ENCODE data around the gene RBMS3. TPM values are rescaled to one million over a fixed set of nuclear protein-coding genes. Genes with fewer than 3 reads are reported as not detected.
"Not testable (repeated sequence)": the region's sequence is repeated elsewhere in the genome, so short reads cannot be mapped to it uniquely, and the experiment has no call there.

RBMS3 gene
- polyA plus RNA-seq, 4 donors, result 13.0 to 43.1 (median 15.7) TPM

- DNase-seq (ENCODE audit: low read depth in 4 of 4, low spot score in 3 of 4), result no peak
These were observed 100.7 kb downstream of the RBMS3 start for GRCh38 chr3:29381595-29381994.

DNA sequence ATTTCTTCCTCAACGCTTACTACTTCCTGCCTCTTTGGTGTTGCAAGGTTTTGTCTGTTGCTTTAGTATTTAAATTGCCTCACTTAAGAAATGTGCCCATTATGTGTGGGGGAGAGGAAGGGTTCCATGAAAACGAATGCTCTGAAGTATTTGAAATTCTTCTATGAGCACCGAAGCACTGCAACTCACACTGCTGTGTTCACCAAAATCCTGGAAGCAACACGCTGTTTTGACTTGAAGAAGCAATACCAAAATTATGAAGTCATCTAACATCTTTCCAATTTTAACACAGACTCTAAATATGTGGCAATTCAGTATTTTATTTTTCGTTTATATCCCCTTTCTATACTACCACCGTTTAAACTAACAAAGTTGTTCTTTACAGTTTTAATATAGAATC is 101.5 kb downstream of the RBMS3 start:
- DNase-seq (ENCODE audit: low read depth in 4 of 4, low spot score in 3 of 4), result no peak

DNA sequence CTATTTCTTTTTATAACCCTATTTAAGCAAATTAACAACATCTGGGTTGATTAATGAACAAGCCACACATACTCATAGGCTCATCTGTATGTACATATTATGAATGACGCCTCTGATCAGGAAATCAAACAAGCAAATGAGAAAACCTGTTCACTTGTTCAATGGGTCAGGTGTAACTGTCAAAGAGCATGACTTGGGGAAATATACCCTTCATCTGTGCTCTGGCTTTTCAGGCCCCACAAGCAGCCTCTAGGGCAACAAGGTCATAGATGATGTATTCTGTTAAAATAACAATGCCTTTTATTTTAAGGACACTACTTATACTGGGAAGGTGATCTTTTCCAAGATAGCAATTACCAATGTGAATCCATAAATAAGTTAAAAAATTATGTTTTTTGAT is 102.0 kb downstream of the RBMS3 start:
- DNase-seq (ENCODE audit: low read depth in 4 of 4, low spot score in 3 of 4), result no peak

DNA sequence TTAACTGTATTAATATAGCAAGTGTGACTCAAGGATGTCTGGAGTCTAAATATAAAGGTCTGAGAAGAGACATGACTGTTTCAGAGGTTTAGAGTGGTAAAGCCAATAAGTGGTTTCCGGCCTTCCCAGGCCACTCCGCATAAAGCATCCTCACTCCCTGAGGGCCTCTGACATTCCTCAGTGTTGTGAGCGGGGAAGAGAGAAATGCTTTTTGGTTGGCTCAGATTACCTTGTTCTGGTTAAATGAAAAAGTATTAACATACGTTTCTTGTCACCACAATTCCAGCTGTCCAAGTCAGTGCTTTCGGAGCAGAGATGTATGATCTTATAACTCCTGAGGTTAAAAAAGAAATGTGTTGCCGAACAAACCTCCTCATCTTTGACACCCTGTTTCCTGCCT is 103.8 kb downstream of the RBMS3 start:
- peak in 1 of 4 donors; percentile 24 for DNase-seq (ENCODE audit: low read depth in 4 of 4, low spot score in 3 of 4)

GRCh38 chr3:29385046-29385830 is 104.4 kb downstream of the RBMS3 start:
- no peak for DNase-seq (ENCODE audit: low read depth in 4 of 4, low spot score in 3 of 4)

DNA sequence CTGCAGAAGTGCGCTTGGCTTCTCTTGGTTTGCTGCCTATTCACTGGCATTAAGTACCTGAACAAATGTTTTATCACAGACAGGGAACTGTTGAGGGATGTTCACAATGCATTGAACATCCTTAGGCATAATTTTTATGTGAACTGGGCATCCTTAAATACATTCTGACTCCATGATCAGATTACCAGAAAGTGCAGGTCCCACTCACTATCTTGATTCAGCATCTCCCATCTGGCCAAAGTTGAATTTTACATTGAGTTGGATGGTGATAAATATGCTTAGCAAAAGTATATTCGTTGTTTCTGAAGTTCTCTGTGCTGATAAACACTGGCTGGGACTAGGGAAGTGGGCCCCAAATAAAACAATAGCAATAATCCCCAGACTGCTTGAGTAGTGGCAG is 108.5 kb downstream of the RBMS3 start:
- DNase-seq (ENCODE audit: low read depth in 4 of 4, low spot score in 3 of 4), result no peak

- DNase-seq (ENCODE audit: low read depth in 4 of 4, low spot score in 3 of 4), result no peak
These were observed 111.9 kb downstream of the RBMS3 start for GRCh38 chr3:29392625-29393388.

DNA sequence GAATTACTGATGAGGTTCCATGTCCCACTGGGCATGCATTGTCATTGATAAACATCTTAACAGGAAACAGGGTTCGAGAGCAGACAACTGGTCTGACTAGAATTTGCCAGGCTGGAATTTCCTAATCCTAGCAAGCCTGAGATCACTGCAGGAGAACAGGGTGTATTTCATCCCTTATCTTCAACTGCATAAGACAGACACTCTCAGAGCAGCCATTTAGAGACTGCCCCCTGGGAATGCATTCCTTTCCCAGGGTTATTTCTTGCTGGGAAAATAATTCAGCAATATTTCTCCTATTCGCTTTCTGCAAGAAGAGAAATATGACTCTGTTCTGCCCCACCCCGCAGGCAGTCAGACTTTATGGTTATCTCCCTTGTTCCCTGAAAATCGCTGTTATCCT is 113.1 kb downstream of the RBMS3 start:
- DNase-seq (ENCODE audit: low read depth in 4 of 4, low spot score in 3 of 4), result not testable (repeated sequence)

- DNase-seq (ENCODE audit: low read depth in 4 of 4, low spot score in 3 of 4), result no peak
These were observed 116.5 kb downstream of the RBMS3 start for GRCh38 chr3:29397406-29397805.

DNA sequence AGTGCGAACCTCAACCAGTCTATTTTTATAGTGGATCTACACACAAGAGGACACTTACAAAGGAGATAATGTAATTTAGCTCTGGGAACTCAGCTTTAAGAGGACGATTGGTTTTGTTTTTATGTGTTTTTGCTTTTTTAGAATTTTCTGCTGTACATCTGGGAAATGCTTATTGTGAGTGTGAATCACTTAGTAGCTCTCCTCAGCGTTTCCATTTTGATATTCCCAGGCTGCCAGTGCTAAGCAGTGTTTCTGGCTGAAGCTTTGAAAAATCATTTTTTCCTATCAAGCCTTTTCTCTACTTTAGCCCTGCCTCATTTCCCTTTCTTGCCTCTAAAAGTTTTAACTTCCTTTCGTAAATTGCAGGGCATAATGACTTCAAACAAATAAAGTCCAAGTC is 117.9 kb downstream of the RBMS3 start:
- DNase-seq (ENCODE audit: low read depth in 4 of 4, low spot score in 3 of 4), result no peak

- DNase-seq (ENCODE audit: low read depth in 4 of 4, low spot score in 3 of 4), result no peak
These were observed 125.5 kb downstream of the RBMS3 start for GRCh38 chr3:29406291-29406832.

DNA sequence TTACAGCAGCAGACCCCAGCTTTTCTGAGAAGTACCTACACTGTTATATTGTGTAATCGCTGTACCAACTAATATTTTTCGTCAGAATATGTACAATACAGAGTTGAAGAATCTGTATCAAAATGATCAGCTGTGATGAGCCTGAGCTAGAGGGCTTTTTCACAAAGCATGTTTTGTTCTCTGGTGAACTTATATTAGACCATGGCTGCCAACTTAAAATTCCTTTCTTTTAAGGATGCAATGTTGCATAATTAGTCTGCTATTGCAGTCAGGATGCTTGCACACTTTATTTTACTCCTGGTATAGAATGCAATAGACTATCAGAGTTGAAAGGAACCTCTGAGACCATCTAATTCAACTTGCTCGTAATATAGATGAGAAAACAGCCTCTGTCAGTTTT is 127.8 kb downstream of the RBMS3 start:
- DNase-seq (ENCODE audit: low read depth in 4 of 4, low spot score in 3 of 4), result no peak

- no peak for DNase-seq (ENCODE audit: low read depth in 4 of 4, low spot score in 3 of 4)
These were observed 128.5 kb downstream of the RBMS3 start for GRCh38 chr3:29409409-29409808.

DNA sequence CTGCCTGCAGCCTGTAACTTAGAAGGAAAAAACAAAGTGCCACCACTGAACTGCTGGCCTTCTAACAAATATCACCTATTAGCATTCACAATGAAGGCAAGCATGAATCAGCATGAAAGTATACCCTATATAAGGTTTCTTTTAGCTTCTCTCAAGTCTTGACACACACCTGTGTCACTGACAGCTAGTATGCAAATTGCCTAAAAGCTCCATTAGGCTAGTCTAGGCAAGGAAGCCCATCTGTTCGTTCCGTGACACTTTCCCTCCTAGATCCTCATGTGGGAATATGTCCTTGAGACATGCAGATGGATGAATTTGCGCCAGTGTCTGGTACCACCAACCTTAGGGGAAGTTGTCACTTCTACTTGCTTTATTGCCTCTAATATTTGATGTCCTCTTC is 129.3 kb downstream of the RBMS3 start:
- DNase-seq (ENCODE audit: low read depth in 4 of 4, low spot score in 3 of 4), result no peak

GRCh38 chr3:29410660-29411405 is 130.0 kb downstream of the RBMS3 start:
- DNase-seq (ENCODE audit: low read depth in 4 of 4, low spot score in 3 of 4), result no peak

DNA sequence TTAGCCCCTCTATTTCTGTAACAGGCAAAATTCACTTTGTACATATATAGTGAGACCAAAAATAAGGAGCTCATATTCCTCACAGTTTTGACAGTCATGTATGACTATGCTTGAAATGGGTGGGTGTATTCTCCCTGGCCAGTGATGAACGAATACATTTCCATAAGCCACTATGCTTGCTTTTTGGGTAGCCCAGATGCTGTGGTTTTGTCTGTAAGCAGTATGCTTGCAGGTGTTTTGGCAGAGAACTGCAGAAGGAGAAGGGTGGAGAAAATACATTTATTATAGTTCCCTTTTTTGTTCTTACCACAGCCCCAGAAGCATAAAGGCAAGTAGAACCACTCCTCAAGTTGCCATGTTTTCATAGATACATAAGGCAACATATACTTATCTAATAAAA is 131.2 kb downstream of the RBMS3 start:
- DNase-seq (ENCODE audit: low read depth in 4 of 4, low spot score in 3 of 4), result no peak

- DNase-seq (ENCODE audit: low read depth in 4 of 4, low spot score in 3 of 4), result no peak
These were observed 133.8 kb downstream of the RBMS3 start for GRCh38 chr3:29414468-29415224.

DNA sequence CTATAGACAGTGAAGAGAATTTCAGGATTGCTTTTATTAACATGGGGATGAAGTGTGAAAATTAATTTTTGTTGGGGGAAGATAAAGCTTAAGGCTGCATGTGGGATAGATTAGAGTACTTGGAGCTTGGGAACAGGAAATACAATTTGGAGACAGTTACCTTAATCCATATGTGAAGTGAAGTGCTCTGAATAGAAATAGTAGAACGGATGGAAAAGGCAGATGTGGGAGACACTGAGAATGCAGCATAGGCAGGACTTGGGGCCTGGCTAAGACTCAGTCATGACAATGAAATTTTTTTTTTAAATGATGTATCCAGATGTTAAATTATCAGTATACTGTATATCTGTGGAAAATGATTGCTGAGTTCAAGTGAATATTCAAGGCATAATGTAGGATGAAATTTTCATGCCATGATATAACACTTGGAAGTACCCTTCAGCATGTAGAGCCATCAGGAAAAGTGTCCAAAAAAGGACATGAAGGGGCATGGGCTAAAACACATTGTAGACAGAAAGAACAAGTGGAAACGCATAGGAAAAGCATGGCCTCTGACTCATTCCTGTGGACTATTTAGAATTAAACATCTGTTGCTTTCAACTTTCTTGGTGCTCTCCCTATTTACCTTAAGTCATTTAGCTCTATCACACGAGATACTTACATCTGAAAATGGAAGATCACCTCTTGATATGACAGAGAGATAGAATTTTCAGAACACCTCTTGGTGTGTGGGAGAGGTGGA is 134.8 kb downstream of the RBMS3 start:
- DNase-seq (ENCODE audit: low read depth in 4 of 4, low spot score in 3 of 4), result no peak

DNA sequence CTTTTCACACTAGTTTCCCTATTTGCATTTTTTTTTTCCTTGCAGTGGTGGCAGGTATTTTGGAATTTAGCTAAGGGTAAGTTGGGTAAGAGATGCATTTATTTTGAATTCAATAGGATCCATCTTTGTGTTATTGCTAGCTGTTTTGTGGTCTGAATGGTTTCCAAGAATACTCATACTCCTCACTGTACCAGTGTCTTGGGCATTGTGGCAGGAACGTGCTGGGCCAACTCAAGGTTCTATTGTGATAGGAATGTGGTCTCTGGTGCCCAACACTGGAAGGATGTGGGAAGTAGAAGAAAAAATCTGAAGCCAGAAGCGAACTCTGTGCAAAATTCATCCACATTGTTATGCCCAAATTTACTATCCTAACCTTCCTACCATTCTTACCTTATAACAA is 135.6 kb downstream of the RBMS3 start:
- no peak for DNase-seq (ENCODE audit: low read depth in 4 of 4, low spot score in 3 of 4)

GRCh38 chr3:29420106-29420505 is 139.2 kb downstream of the RBMS3 start:
- DNase-seq (ENCODE audit: low read depth in 4 of 4, low spot score in 3 of 4), result no peak
